ENCODE data around the gene RSPO3. TPM values are rescaled to one million over a fixed set of nuclear protein-coding genes. Genes with fewer than 3 reads are reported as not detected.

The RSPO3 gene
- total RNA-seq, 2 donors from 2014 or later: not detected

DNA sequence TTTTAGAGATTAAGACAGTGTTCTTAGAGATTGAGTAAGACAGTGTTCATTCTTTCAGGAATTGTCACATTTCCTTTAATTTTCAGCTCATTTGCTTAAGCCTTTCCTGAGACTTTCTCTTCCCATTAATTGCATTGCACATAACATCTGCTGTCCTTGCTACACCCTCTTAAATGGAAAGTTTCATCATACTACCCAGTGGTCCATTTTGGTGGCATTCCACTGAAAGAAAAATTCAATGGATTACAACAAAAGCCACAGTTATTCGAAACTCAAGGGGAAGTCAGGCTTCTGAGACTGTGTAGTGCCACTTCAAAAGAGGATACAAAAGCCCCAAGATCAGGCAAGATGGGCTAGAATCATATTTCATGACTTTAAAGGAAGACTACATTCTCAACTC, 64.0 kb downstream of the RSPO3 start:
- Mint-ChIP-seq H3K9me3 (no peaks in the 10 kb centered on the region), H3K27me3 (ENCODE audit: low read depth) (peaks cover 11% of the 10 kb centered on the region), H3K4me3 (no peak overlapping the region), H3K4me1 (ENCODE audit: low read depth) (no peaks in the 10 kb centered on the region), H3K27ac (no peak overlapping the region), H3K36me3 (ENCODE audit: insufficient read depth in 2 of 2) (no peaks in the 10 kb centered on the region)
- no peak for ATAC-seq (replicated peaks in 1 of 2)
- no peak for DNase-seq

DNA sequence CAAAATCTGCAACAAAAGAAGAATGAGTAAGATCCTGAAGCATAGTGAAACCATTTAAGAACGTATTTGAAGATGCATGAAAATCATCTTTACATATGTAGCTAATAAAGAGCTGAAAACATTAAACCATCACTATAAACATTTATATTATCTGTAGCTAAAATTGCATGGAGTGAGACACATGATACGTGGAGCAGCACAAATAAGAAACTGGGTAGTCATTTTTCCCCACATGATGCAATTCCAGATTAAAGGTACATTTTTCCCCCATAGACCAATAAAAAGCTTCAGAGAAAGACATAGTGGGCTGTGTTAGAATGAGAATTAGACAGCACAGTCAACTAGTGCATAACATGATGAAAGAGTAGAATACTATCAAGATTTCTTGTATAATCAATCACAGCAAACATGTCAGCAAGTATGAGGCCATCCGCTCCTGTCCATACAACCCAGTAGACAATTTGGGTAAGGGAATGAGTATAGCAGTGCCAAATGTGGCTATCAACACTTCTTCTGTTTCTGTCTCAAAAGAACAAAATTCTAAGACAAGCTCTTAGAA, 67.0 kb downstream of the RSPO3 start:
- DNase-seq (no peak), ATAC-seq (replicated peaks in 1 of 2) (no peak)
- H3K27ac Mint-ChIP-seq: no peak overlapping the region
- H3K9me3 Mint-ChIP-seq: no peaks in the 10 kb centered on the region
- H3K4me1 Mint-ChIP-seq (ENCODE audit: low read depth): no peaks in the 10 kb centered on the region
- H3K27me3 Mint-ChIP-seq (ENCODE audit: low read depth): no peaks in the 10 kb centered on the region
- H3K36me3 Mint-ChIP-seq (ENCODE audit: insufficient read depth in 2 of 2): no peaks in the 10 kb centered on the region
- H3K4me3 Mint-ChIP-seq: no peak overlapping the region

DNA sequence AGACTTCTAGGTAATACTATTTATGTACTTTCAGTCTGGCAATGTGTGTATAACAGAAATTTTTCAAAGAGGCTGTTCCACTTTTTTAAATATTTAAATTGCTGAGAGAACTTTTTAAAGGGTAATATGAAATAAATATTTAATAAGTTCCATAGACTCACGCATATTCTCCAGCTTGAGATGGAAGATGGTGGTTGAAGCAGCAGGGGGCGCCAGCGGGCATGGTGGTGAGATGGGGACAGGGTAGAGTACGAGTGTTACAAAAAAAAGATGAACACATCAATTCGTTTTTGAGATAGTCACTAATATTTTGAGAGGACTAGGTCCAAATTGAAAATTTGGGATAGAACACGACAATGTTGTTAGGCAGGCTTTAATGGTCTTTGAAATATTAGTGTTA, 68.4 kb downstream of the RSPO3 start:
- H3K4me3 Mint-ChIP-seq: no peak overlapping the region

DNA sequence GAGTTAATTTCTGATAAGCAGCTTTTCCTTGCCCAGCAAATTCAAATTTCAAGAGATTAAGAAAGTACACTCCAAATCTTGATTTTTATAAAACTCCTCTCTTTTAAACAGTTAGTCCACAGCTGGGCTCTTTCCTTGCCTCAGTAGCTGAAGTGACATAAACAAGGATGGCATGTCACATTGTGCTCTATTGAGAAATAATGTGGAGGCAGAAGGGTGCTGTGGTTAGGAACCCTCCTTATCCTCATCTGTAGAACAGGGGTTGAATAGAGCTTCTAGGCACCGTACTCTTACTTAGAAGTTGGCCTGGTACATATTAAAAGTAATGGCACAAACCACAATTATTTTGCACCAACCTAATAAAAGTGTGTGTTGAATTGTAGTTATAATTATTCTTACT, 70.3 kb downstream of the RSPO3 start:
- Mint-ChIP-seq H3K9me3 (no peaks in the 10 kb centered on the region), H3K27ac (no peak overlapping the region), H3K4me3 (no peak overlapping the region), H3K36me3 (ENCODE audit: insufficient read depth in 2 of 2) (no peaks in the 10 kb centered on the region), H3K27me3 (ENCODE audit: low read depth) (no peaks in the 10 kb centered on the region), H3K4me1 (ENCODE audit: low read depth) (no peaks in the 10 kb centered on the region)
- no peak for ATAC-seq (replicated peaks in 1 of 2)
- DNase-seq: no peak

More for the DNA sequence above, 68.4 kb downstream of the RSPO3 start:
- Mint-ChIP-seq H3K27me3 (ENCODE audit: low read depth) (no peaks in the 10 kb centered on the region), H3K4me1 (ENCODE audit: low read depth) (no peaks in the 10 kb centered on the region), H3K36me3 (ENCODE audit: insufficient read depth in 2 of 2) (no peaks in the 10 kb centered on the region), H3K9me3 (no peaks in the 10 kb centered on the region), H3K27ac (no peak overlapping the region)
- peak; percentile 73 to 77 for DNase-seq
- ATAC-seq (replicated peaks in 1 of 2): peak; percentile 63

DNA sequence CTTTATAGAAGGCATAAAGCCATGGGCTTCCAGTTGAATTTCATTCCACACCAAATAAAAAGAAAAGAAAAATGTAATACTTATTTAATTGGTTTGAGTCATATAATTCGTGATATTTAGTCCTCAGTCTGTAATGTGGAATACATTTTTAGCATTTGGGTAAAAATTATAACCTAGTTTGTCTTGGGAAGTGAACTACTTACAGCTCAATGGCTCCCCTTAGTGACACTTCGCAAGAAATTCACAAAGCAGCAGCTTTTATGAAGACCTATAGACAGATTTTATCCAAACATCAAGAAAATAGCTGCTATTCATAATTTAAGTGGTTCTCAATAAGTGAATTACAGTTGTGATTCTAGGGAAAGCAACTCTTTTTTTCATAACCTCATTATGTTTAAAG, 72.1 kb downstream of the RSPO3 start:
- Mint-ChIP-seq H3K27ac (no peak overlapping the region), H3K4me3 (no peak overlapping the region), H3K9me3 (no peaks in the 10 kb centered on the region), H3K36me3 (ENCODE audit: insufficient read depth in 2 of 2) (no peaks in the 10 kb centered on the region), H3K4me1 (ENCODE audit: low read depth) (no peaks in the 10 kb centered on the region), H3K27me3 (ENCODE audit: low read depth) (no peaks in the 10 kb centered on the region)
- ATAC-seq (replicated peaks in 1 of 2): no peak
- no peak for DNase-seq

DNA sequence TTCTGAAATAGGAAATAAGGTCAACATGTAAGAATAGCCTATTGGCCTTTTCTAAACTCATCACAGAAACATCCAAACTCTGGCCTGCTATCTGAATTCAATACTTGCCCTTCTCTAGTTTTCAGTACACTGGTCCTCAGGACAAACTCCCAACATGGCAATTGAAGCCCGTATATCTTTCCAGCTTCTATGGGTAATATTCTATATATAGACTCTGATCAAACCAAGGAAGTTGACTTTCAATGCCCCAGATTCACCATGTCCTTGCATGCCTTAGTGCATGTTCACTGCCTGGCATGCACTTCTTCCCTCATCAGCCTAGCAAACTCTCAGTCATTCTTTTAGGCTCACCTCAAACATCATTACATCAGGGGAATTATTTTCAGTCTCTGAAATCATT, 73.2 kb downstream of the RSPO3 start:
- H3K27me3 Mint-ChIP-seq (ENCODE audit: low read depth): no peaks in the 10 kb centered on the region
- no peak overlapping the region for H3K27ac Mint-ChIP-seq
- no peaks in the 10 kb centered on the region for H3K4me1 Mint-ChIP-seq (ENCODE audit: low read depth)
- no peaks in the 10 kb centered on the region for H3K36me3 Mint-ChIP-seq (ENCODE audit: insufficient read depth in 2 of 2)
- H3K4me3 Mint-ChIP-seq: no peak overlapping the region
- no peak for DNase-seq
- no peak for ATAC-seq (replicated peaks in 1 of 2)
- no peaks in the 10 kb centered on the region for H3K9me3 Mint-ChIP-seq

DNA sequence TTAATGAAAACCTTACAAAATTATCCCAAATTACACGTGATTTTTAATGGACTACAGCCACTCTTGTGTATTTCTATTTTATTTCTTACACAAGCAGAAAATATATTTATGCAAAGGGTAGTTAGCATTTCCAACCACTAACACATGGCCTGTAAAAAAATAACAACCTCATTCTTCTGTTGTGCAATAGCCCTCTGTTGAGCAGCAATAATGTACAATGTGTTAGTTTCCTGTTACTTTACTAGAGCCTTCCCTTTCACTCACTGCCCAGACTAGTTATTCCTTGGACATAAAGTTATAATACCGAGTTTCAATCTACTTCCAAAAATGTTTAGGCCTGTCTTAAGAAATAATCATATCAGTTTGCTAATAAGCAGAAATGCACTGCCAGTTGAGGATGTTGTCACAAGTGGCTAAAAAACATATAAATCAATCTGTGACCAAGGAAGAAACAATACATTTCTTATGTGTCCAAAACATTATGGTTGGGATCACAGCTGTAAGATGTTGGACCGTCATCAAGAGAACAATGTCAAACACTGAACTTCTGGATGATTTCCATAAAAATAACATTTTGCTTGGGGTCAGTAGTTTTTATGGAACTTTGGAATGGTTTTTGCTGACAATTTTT, 74.6 kb downstream of the RSPO3 start:
- Mint-ChIP-seq H3K9me3 (no peaks in the 10 kb centered on the region), H3K27me3 (ENCODE audit: low read depth) (no peaks in the 10 kb centered on the region), H3K27ac (no peak overlapping the region), H3K4me3 (no peak overlapping the region), H3K4me1 (ENCODE audit: low read depth) (no peaks in the 10 kb centered on the region), H3K36me3 (ENCODE audit: insufficient read depth in 2 of 2) (no peaks in the 10 kb centered on the region)
- DNase-seq: no peak
- no peak for ATAC-seq (replicated peaks in 1 of 2)

DNA sequence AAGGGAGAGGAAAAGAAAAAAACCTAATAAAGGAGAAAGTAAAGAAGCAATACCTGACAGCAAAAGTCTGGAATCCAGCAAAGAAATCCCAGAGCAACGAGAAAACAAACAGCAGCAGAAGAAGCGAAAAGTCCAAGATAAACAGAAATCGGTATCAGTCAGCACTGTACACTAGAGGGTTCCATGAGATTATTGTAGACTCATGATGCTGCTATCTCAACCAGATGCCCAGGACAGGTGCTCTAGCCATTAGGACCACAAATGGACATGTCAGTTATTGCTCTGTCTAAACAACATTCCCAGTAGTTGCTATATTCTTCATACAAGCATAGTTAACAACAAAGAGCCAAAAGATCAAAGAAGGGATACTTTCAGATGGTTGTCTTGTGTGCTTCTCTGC, 77.4 kb downstream of the RSPO3 start:
- Mint-ChIP-seq H3K36me3 (ENCODE audit: insufficient read depth in 2 of 2) (no peaks in the 10 kb centered on the region), H3K4me1 (ENCODE audit: low read depth) (no peaks in the 10 kb centered on the region), H3K4me3 (no peak overlapping the region), H3K27ac (no peak overlapping the region), H3K27me3 (ENCODE audit: low read depth) (no peaks in the 10 kb centered on the region), H3K9me3 (no peaks in the 10 kb centered on the region)
- no peak for ATAC-seq (replicated peaks in 1 of 2)
- DNase-seq: no peak

DNA sequence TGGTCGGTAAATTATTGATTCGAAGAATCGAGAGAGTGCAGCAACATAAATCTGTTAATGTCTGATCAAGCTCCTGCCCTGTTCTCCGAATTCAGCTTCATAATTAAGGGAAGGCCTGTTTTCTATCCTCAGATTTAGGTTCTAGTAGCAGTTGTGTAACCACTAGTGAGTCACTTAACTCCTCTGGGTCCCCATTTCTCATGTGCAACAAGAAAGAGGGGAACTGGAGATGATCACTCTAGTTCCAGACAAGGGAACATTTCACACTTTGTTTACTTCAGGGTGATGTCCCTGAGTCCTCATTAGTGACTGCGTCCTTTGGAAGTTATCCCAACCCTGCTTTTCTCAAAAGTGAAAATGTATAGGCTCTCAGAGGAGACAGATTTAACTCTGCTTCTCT, 80.1 kb downstream of the RSPO3 start:
- DNase-seq: no peak
- H3K27ac Mint-ChIP-seq: no peak overlapping the region
- H3K9me3 Mint-ChIP-seq: no peaks in the 10 kb centered on the region
- H3K4me1 Mint-ChIP-seq (ENCODE audit: low read depth): no peaks in the 10 kb centered on the region
- no peaks in the 10 kb centered on the region for H3K36me3 Mint-ChIP-seq (ENCODE audit: insufficient read depth in 2 of 2)
- no peak for ATAC-seq (replicated peaks in 1 of 2)
- no peak overlapping the region for H3K4me3 Mint-ChIP-seq
- peaks cover 6% of the 10 kb centered on the region for H3K27me3 Mint-ChIP-seq (ENCODE audit: low read depth)

DNA sequence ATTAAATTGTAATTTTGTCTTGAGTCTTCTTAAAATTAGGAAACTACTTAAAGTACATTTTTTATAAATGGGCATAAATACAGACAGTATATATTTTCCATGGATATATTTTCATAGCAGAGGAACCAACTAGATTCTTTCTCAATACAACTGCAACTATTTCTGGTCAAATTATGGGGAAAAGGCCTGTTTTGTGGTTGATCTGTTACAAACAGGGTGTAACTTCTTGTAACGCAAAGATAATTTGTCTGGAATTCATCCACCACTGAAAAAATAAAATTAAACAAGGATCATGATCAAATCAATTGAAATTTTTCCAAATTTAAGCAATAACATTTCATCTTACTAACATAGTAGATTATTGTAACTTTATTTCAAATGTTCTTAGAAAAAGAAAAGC, 81.0 kb downstream of the RSPO3 start:
- peaks cover 6% of the 10 kb centered on the region for H3K27me3 Mint-ChIP-seq (ENCODE audit: low read depth)

DNA sequence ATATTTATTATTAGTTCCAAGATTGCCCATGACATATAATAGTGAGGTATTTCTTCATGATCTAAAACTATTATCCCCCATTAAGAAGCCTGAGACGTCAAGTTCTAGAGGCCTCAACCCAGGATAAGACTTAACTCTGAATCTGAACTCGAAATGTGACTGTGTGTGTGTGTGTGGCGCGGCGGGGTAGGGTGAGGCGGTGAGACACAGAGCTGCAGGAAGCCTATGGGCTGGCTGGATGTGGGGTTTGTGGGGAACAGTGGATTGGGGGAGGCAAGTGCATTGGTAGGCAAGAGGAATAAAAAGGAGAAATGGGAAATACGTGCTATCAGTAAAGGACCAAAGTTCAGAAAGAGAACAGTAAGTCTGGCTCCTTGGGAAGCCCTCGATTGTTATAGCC, 81.6 kb downstream of the RSPO3 start:
- no peaks in the 10 kb centered on the region for H3K4me1 Mint-ChIP-seq (ENCODE audit: low read depth)
- H3K36me3 Mint-ChIP-seq (ENCODE audit: insufficient read depth in 2 of 2): no peaks in the 10 kb centered on the region
- no peak for DNase-seq
- H3K27ac Mint-ChIP-seq: no peak overlapping the region
- no peak overlapping the region for H3K4me3 Mint-ChIP-seq
- H3K27me3 Mint-ChIP-seq (ENCODE audit: low read depth): peaks cover 6% of the 10 kb centered on the region
- no peak for ATAC-seq (replicated peaks in 1 of 2)
- H3K9me3 Mint-ChIP-seq: no peaks in the 10 kb centered on the region

More for the DNA sequence above, 81.0 kb downstream of the RSPO3 start:
- Mint-ChIP-seq H3K4me1 (ENCODE audit: low read depth) (no peaks in the 10 kb centered on the region), H3K9me3 (no peaks in the 10 kb centered on the region), H3K27ac (no peak overlapping the region), H3K4me3 (no peak overlapping the region), H3K36me3 (ENCODE audit: insufficient read depth in 2 of 2) (no peaks in the 10 kb centered on the region)
- DNase-seq (no peak), ATAC-seq (replicated peaks in 1 of 2) (no peak)

DNA sequence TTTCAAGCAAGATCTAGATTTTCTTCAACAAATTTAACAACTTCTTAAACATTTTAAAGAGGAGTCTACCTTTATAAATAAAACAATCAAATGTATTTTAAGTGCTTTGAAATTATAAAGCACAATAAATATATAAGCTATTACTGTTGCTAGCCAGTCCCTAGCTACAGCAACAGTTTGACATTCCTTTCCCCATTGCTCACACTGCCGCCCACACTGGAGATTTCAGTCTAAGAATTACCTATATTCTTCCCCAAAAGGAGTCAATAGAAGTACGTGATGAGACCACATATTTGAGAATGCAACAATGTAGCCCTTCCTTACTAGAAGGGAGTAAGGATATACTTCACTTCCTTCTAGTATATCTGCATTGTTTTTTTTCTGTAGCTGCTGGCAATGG, 82.8 kb downstream of the RSPO3 start:
- Mint-ChIP-seq H3K4me1 (ENCODE audit: low read depth) (no peaks in the 10 kb centered on the region), H3K9me3 (no peaks in the 10 kb centered on the region), H3K27ac (no peak overlapping the region), H3K4me3 (no peak overlapping the region), H3K36me3 (ENCODE audit: insufficient read depth in 2 of 2) (no peaks in the 10 kb centered on the region), H3K27me3 (ENCODE audit: low read depth) (peaks cover 6% of the 10 kb centered on the region)
- ATAC-seq (replicated peaks in 1 of 2) (no peak), DNase-seq (no peak)

DNA sequence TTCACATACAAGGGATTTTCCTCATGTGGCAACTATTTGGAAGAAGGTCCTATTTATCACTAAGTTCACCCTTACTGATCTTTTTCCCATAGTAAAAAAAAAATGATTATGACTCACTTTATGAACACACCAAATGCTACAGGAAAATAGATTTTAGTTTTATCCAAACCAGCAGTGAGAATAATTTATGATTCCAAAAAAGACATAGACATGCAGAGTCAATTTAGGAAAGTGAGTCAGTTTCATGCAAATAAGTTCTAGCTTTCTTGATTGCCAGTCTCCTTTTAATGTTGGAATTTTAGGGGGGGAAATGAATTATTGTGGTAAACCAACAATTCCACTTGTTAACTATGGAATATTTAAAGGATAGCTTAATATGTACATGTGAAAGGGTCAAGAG, 84.2 kb downstream of the RSPO3 start:
- no peak for ATAC-seq (replicated peaks in 1 of 2)

DNA sequence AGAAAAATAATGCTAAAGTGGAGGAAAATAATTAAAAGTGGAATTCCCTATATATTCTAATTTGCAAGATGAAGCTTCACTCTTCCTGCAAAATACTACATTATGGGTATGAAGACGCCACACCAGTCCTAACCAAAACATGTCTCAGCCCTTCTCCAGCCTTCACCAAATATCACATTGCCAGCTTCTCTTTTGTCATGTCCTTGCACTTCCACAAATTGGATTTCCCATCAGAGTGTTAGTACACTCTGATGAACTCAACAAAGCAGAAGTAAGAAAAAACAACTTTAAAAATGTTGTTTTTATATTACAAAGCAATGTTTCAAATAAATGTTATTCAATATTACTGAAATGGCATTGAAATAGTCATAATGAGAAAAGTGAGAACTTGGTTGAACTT, 85.8 kb downstream of the RSPO3 start:
- ATAC-seq (replicated peaks in 1 of 2): no peak

More for the DNA sequence above, 84.2 kb downstream of the RSPO3 start:
- H3K4me3 Mint-ChIP-seq: no peak overlapping the region
- H3K9me3 Mint-ChIP-seq: no peaks in the 10 kb centered on the region
- DNase-seq: no peak
- peaks cover 11% of the 10 kb centered on the region for H3K27me3 Mint-ChIP-seq (ENCODE audit: low read depth)
- H3K36me3 Mint-ChIP-seq (ENCODE audit: insufficient read depth in 2 of 2): no peaks in the 10 kb centered on the region
- no peaks in the 10 kb centered on the region for H3K4me1 Mint-ChIP-seq (ENCODE audit: low read depth)
- no peak overlapping the region for H3K27ac Mint-ChIP-seq

More for the DNA sequence above, 85.8 kb downstream of the RSPO3 start:
- Mint-ChIP-seq H3K27me3 (ENCODE audit: low read depth) (peaks cover 27% of the 10 kb centered on the region), H3K36me3 (ENCODE audit: insufficient read depth in 2 of 2) (no peaks in the 10 kb centered on the region), H3K4me3 (no peak overlapping the region), H3K4me1 (ENCODE audit: low read depth) (no peaks in the 10 kb centered on the region), H3K9me3 (no peaks in the 10 kb centered on the region), H3K27ac (no peak overlapping the region)
- DNase-seq: no peak
